H1 (cell line): Measurements from ENCODE around the gene ELL2. TPM values are rescaled to one million over a fixed set of nuclear protein-coding genes. Genes with fewer than 3 reads are reported as not detected.

ENCODE experiments used
- CTCF ChIA-PET: fragments of 300-600 bp; sonication (Branson Sonifier 250); formaldehyde crosslinking; loops from one replicate; lab custom pipeline; 2021; ENCODE audit not compliant: partially characterized antibody; lab: Charles Lee
- POLR2A ChIA-PET: fragments of 300-600 bp; sonication (Branson Sonifier 250); formaldehyde crosslinking; loops from one replicate; lab custom pipeline; 2021; ENCODE audit warnings: inconsistent platforms; ENCODE audit not compliant: partially characterized antibody; lab: Charles Lee
- DNase-seq, 2 experiments: peaks; one replicate each; pipeline versions ENCODE4 v3.0.0 to v3.0.0-alpha.2; 2010 to 2022; ENCODE audit warnings: low spot score in 2 of 2, low read depth in 1 of 2, mixed read lengths in 1 of 2
- FAIRE-seq: peaks from 2 replicates; lab custom pipeline; 2011; peaks lifted over from hg19 to GRCh38; lab: Jason Lieb, UNC
- H2AFZ ChIP-seq: 2 replicates; pipeline ENCODE4 v1.8.1; 2012; ENCODE audit warnings: low read length, inconsistent platforms
- H2AK5ac ChIP-seq: 2 replicates; pipeline ENCODE4 v1.6.1; 2013; ENCODE audit warnings: low read depth, low read length
- H2BK120ac ChIP-seq: replicated peaks from 2 replicates; pipeline ENCODE3; 2013; ENCODE audit warnings: low read depth, low read length, inconsistent platforms
- H2BK12ac ChIP-seq: 2 replicates; pipeline ENCODE4 v1.6.1; 2013; ENCODE audit warnings: low read depth, low read length
- H2BK15ac ChIP-seq: 2 replicates; pipeline ENCODE4 v1.6.1; 2013; ENCODE audit warnings: low read length
- H2BK20ac ChIP-seq: 2 replicates; pipeline ENCODE4 v1.6.1; 2013; ENCODE audit warnings: low read length
- H2BK5ac ChIP-seq: 2 replicates; pipeline ENCODE4 v1.6.1; 2013; ENCODE audit warnings: low read depth, low read length
- H3K14ac ChIP-seq: 2 replicates; pipeline ENCODE4 v1.6.1; 2013; ENCODE audit warnings: inconsistent platforms; ENCODE audit not compliant: insufficient read length
- H3K18ac ChIP-seq: 2 replicates; pipeline ENCODE4 v1.6.1; 2013; ENCODE audit warnings: low read length; ENCODE audit errors: extremely low read depth
- H3K23ac ChIP-seq: 2 replicates; pipeline ENCODE4 v1.6.1; 2013; ENCODE audit warnings: inconsistent platforms; ENCODE audit not compliant: insufficient read length
- H3K23me2 ChIP-seq: 2 replicates; pipeline ENCODE4 v1.6.1; 2013; ENCODE audit warnings: low read depth, low read length
- H3K27ac ChIP-seq: 2 replicates; pipeline ENCODE4 v1.6.1; 2011; ENCODE audit warnings: low read depth, low read length, inconsistent platforms
- H3K27me3 ChIP-seq, 4 experiments: replicated peaks in 1 of 4; 1 replicate in 1 of 4; 2 replicates in 3 of 4; pipeline versions ENCODE4 v1.6.1 to v1.8.1; 2011 to 2013; ENCODE audit warnings: low read length in 3 of 4, mild to moderate bottlenecking in 3 of 4, inconsistent platforms in 2 of 4, mixed read lengths in 2 of 4, moderate library complexity in 1 of 4; ENCODE audit not compliant: control insufficient read depth in 3 of 4, insufficient read depth in 3 of 4; ENCODE audit errors: extremely low read depth in 1 of 4
- H3K36me3 ChIP-seq, 4 experiments: 2 replicates each; pipeline versions ENCODE4 v1.6.1 to v1.8.1; 2011 to 2013; ENCODE audit warnings: mild to moderate bottlenecking in 4 of 4, low read length in 3 of 4, moderate library complexity in 2 of 4, control low read depth in 1 of 4, inconsistent platforms in 1 of 4; ENCODE audit not compliant: insufficient read depth in 4 of 4, control insufficient read depth in 2 of 4
- H3K4ac ChIP-seq: replicated peaks from 2 replicates; pipeline ENCODE3; 2013; ENCODE audit warnings: low read length, low read depth, mixed read lengths, inconsistent platforms; ENCODE audit not compliant: insufficient read length
- H3K4me1 ChIP-seq, 4 experiments: replicated peaks in 1 of 4; 1 replicate in 1 of 4; 2 replicates in 3 of 4; pipeline versions ENCODE4 v1.6.1 to v1.8.1; 2011 to 2013; ENCODE audit warnings: low read length in 3 of 4, inconsistent platforms in 2 of 4, mixed read lengths in 1 of 4; ENCODE audit not compliant: insufficient read depth in 4 of 4, control insufficient read depth in 3 of 4
- H3K4me2 ChIP-seq, 2 experiments: 2 replicates each; pipeline versions ENCODE4 v1.6.1 to v1.8.1; 2011 to 2013; ENCODE audit warnings: low read depth in 2 of 2, low read length in 2 of 2, control low read depth in 1 of 2, inconsistent platforms in 1 of 2, mild to moderate bottlenecking in 1 of 2; ENCODE audit not compliant: insufficient read depth in 1 of 2
- H3K4me3 ChIP-seq, 4 experiments: fragments of 200-600, 300-600 bp in 1 of 4; sonication (generic), shearing (Covaris generic), sonication (Bioruptor Twin) in 1 of 4; 2 replicates each; pipeline versions ENCODE4 v1.5.1 to v1.8.1; 2011 to 2016; ENCODE audit warnings: low read length in 4 of 4, low read depth in 3 of 4, control low read depth in 2 of 4, inconsistent platforms in 2 of 4, mild to moderate bottlenecking in 2 of 4, mixed read lengths in 1 of 4, moderate library complexity in 1 of 4; ENCODE audit not compliant: insufficient read depth in 2 of 4; ENCODE audit errors: extremely low read depth in 1 of 4
- H3K56ac ChIP-seq: replicated peaks from 2 replicates; pipeline ENCODE3; 2013; ENCODE audit warnings: low read depth, mild to moderate bottlenecking, mixed read lengths, low read length, inconsistent platforms; ENCODE audit not compliant: insufficient read length
- H3K79me1 ChIP-seq: 2 replicates; pipeline ENCODE4 v1.6.1; 2013; ENCODE audit warnings: low read depth, low read length, control low read depth
- H3K79me2 ChIP-seq, 2 experiments: 2 replicates each; pipeline versions ENCODE4 v1.6.1 to v1.8.1; 2012 to 2013; ENCODE audit warnings: low read length in 2 of 2, mild to moderate bottlenecking in 2 of 2, inconsistent platforms in 1 of 2; ENCODE audit not compliant: insufficient read depth in 2 of 2, control insufficient read depth in 1 of 2
- H3K9ac ChIP-seq, 4 experiments: replicated peaks in 1 of 4; 1 replicate in 1 of 4; 2 replicates in 3 of 4; pipeline versions ENCODE4 v1.6.1 to v1.8.1; 2011 to 2013; ENCODE audit warnings: low read depth in 3 of 4, low read length in 3 of 4, control low read depth in 2 of 4, mild to moderate bottlenecking in 2 of 4, moderate library complexity in 2 of 4, inconsistent platforms in 1 of 4; ENCODE audit errors: extremely low read depth in 1 of 4
- H3K9me3 ChIP-seq, 2 experiments: 2 replicates each; pipeline versions ENCODE4 v1.6.1 to v1.8.1; 2012 to 2013; ENCODE audit warnings: mild to moderate bottlenecking in 2 of 2, moderate library complexity in 2 of 2, control low read depth in 1 of 2, inconsistent platforms in 1 of 2, low read depth in 1 of 2, low read length in 1 of 2, mixed read lengths in 1 of 2; ENCODE audit not compliant: insufficient read depth in 2 of 2
- H4K20me1 ChIP-seq, 2 experiments: replicated peaks in 1 of 2; 2 replicates each; pipeline versions ENCODE3 to v1.8.1; 2011 to 2013; ENCODE audit warnings: inconsistent platforms in 2 of 2, low read length in 2 of 2, mild to moderate bottlenecking in 1 of 2; ENCODE audit not compliant: insufficient read depth in 2 of 2, control insufficient read depth in 1 of 2
- H4K5ac ChIP-seq: 2 replicates; pipeline ENCODE4 v1.6.1; 2013; ENCODE audit warnings: low read length, low read depth, mixed read lengths, inconsistent platforms; ENCODE audit not compliant: insufficient read length
- H4K8ac ChIP-seq: 2 replicates; pipeline ENCODE4 v1.8.0; 2013; ENCODE audit warnings: mild to moderate bottlenecking, moderate library complexity, low read length, inconsistent platforms; ENCODE audit not compliant: insufficient read depth; ENCODE audit errors: extremely low read depth
- H4K91ac ChIP-seq: replicated peaks from 2 replicates; pipeline ENCODE3; 2013; ENCODE audit warnings: low read length, mixed read lengths, inconsistent platforms; ENCODE audit not compliant: insufficient read length
- CHD2 ChIP-seq: IDR thresholded peaks from 2 replicates; pipeline ENCODE4 v1.6.1; 2012; ENCODE audit warnings: low read length, improper control_type of control experiment
- TEAD4 ChIP-seq: IDR thresholded peaks from 2 replicates; pipeline ENCODE4 v1.6.1; 2012; ENCODE audit warnings: low read depth, low read length, inconsistent platforms, mixed read lengths
- WGBS, 2 experiments: shearing (Covaris generic) in 1 of 2; methylation state at CpG; one replicate each; pipeline versions ENCODE4 v1.1.6 to v1.1.7; 2013 to 2015; ENCODE audit warnings: low lambda C conversion rate in 2 of 2, mixed read lengths in 2 of 2, inconsistent platforms in 1 of 2, low coverage in 1 of 2, missing lambda C conversion rate in 1 of 2; ENCODE audit not compliant: insufficient replicate concordance in 2 of 2, insufficient coverage in 1 of 2, insufficient read length in 1 of 2; ENCODE audit errors: extremely low coverage in 1 of 2, missing lambda C conversion rate in 1 of 2; 5-methylcytosine and 5-hydroxymethylcytosine counted together
- polyA plus RNA-seq, 7 experiments: library from polyadenylated mRNA; depleted of rRNA in 3 of 7; stranded (reverse) in 5 of 7; unstranded in 2 of 7; fragments of >200 nt in 5 of 7; fragments of 200-250 nt in 2 of 7; gene quantifications; 1 replicate in 5 of 7; 2 replicates in 1 of 7; 4 replicates in 1 of 7; pipeline versions ENCODE4 v1.2.1 to v1.2.3, GENCODE V29; 2011 to 2013; ENCODE audit warnings: missing spikeins in 2 of 7, mixed read lengths in 2 of 7
- total RNA-seq: library from RNA; stranded (reverse); fragmentation: NEBNext Ultra II Directional; extraction: Animal tissue kit (Norgen Biotek cat#: 25700); gene quantifications from 2 replicates; pipeline ENCODE4 v1.2.1, GENCODE V29; 2021
- TF ChIP-seq, protein P1 (sequence below): IDR thresholded peaks from 2 replicates; pipeline ENCODE4 v1.6.1; 2012; ENCODE audit warnings: low read length, inconsistent platforms

The ELL2 gene
- total and polyA plus RNA-seq, 2 of the 8 experiments (the other 6 are each of a cell fraction or from before 2014, with no cell fraction given), result 6.3 to 29.4 TPM

DNA sequence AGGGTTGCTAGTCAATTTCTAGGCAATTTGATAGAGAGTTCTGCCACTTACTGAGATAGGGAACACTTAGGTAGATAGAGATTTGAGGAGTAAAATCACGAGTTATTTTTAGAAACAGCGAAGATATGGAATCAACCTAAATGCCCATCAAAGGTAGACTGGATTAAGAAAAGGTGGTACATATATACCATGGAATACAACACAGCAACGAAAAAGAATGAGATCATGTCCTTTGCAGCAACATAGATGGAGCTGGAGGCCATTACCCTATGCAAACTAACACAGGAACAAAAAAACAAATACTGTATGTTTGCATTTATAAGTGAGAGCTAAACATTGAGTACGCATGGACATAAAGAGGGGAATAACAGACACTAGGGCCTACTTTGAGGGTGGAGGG is 9.7 kb downstream of the ELL2 start:
- no peak overlapping the region for H2BK5ac ChIP-seq
- no peaks in the 10 kb centered on the region for H4K20me1 ChIP-seq
- no peak overlapping the region for H3K4ac ChIP-seq
- no peak overlapping the region for H3K56ac ChIP-seq
- H2BK20ac ChIP-seq, result no peak overlapping the region
- H4K5ac ChIP-seq, result no peak overlapping the region
- no peak overlapping the region for H3K9ac ChIP-seq
- H3K4me2 ChIP-seq, result no peak overlapping the region
- no peak overlapping the region for H2AK5ac ChIP-seq
- H3K14ac ChIP-seq, result no peak overlapping the region
- no peak overlapping the region for H2AFZ ChIP-seq
- H2BK12ac ChIP-seq, result no peak overlapping the region
- H3K9me3 ChIP-seq, result no peaks in the 10 kb centered on the region
- H3K4me3 ChIP-seq, result no peak overlapping the region
- H3K23ac ChIP-seq, result no peak overlapping the region
- no peak overlapping the region for H2BK15ac ChIP-seq
- H3K79me2 ChIP-seq, result peaks cover 0 to 53% of the 10 kb centered on the region in 2 experiments; a peak in 2 of 4 replicates
- H2BK120ac ChIP-seq, result no peak overlapping the region
- CTCF ChIA-PET, result no interaction called here
- H3K27me3 ChIP-seq, result no peaks in the 10 kb centered on the region
- no peaks in the 10 kb centered on the region for H3K79me1 ChIP-seq
- no peak overlapping the region for H3K27ac ChIP-seq
- no peak for FAIRE-seq
- 99% methylated on average over 4 of the region's 4 CpGs; no CpG with 5 or more reads in 1 of the 2 experiments for WGBS, 2 experiments
- H4K8ac ChIP-seq, result no peak overlapping the region
- no peak for TF ChIP-seq TEAD4
- TF ChIP-seq, protein P1, sequence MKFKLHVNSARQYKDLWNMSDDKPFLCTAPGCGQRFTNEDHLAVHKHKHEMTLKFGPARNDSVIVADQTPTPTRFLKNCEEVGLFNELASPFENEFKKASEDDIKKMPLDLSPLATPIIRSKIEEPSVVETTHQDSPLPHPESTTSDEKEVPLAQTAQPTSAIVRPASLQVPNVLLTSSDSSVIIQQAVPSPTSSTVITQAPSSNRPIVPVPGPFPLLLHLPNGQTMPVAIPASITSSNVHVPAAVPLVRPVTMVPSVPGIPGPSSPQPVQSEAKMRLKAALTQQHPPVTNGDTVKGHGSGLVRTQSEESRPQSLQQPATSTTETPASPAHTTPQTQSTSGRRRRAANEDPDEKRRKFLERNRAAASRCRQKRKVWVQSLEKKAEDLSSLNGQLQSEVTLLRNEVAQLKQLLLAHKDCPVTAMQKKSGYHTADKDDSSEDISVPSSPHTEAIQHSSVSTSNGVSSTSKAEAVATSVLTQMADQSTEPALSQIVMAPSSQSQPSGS, result no peak
- no peak for TF ChIP-seq CHD2
- TF ChIP-seq, all 59 proteins: peak for 0
- Histone ChIP-seq H3K18ac (no peak overlapping the region), H3K23me2 (no peaks in the 10 kb centered on the region), H3K4me1 (no peaks in the 10 kb centered on the region; a peak in 1 of 7 replicates), H3K36me3 (no peaks in the 10 kb centered on the region), H4K91ac (no peak overlapping the region)
- POLR2A ChIA-PET, result interaction anchor here (1.1 kb wide), 1 partner anchor 11 kb away, joined by 3 read pairs; no protein-coding TSS in a partner anchor
- DNase-seq, result no peak
